HCT116 (cell line): ENCODE data around the gene NKAIN4. TPM values are rescaled to one million over a fixed set of nuclear protein-coding genes. Genes with fewer than 3 reads are reported as not detected.

Experiments used
- ATAC-seq: fragments of 200-7000 bp; cut with Tn5 transposase; 2 replicates; pipeline ENCODE4 v1.9.1; 2020; ENCODE audit warnings: mild to moderate bottlenecking, moderate library complexity
- BruUV-seq: library from RNA; stranded (reverse); fragments of 400-500 nt; replicated peaks from 2 replicates; lab custom pipeline; 2021; lab: Mats Ljungman, UMichigan
- CTCF ChIA-PET: fragments of 300-600 bp; sonication (Branson Sonifier 250); formaldehyde crosslinking; loops from one replicate; lab custom pipeline; 2021; ENCODE audit warnings: antibody characterized with exemption; lab: Charles Lee
- POLR2A ChIA-PET: fragments of 300-600, 350-600 bp; sonication (Branson Sonifier 250); formaldehyde crosslinking; loops from one replicate; lab custom pipeline; 2021; ENCODE audit warnings: antibody characterized with exemption; lab: Charles Lee
- RAD21 ChIA-PET, 2 experiments: fragments of 300-600 bp; sonication (Branson Sonifier 250); formaldehyde crosslinking; loops; one replicate each; lab custom pipeline; 2023; ENCODE audit warnings: low total read pairs in 2 of 2; ENCODE audit not compliant: uncharacterized antibody in 2 of 2, unreplicated experiment in 2 of 2, low non-redundant PET in 1 of 2; lab: Charles Lee
- DNase-seq: peaks from one replicate; pipeline ENCODE4 v3.0.0-alpha.2; 2010; ENCODE audit warnings: low read depth, low spot score
- H2AFZ ChIP-seq: fragments of 200-600 bp; shearing (Covaris generic), sonication (generic); 2 replicates; pipeline ENCODE4 v1.6.1; 2017; ENCODE audit warnings: low read depth, mixed run types, mixed read lengths, antibody characterized with exemption, low read length; ENCODE audit not compliant: poor library complexity, severe bottlenecking
- H3K27ac ChIP-seq: 2 replicates; pipeline ENCODE4 v1.5.1; 2012; ENCODE audit warnings: low read depth, low read length
- H3K27me3 ChIP-seq: fragments of 200-600 bp; sonication (generic); 2 replicates; pipeline ENCODE4 v1.6.1; 2016; ENCODE audit warnings: mixed run types, low read length, mixed read lengths; ENCODE audit not compliant: insufficient read depth
- H3K36me3 ChIP-seq, 2 experiments: fragments of 200-500 bp in 1 of 2; fragments of 200-600 bp in 1 of 2; sonication (Bioruptor generic) in 1 of 2; sonication (generic) in 1 of 2; 2 replicates each; pipeline versions ENCODE4 v1.5.1 to v1.6.1; 2014 to 2016; ENCODE audit warnings: low read length in 2 of 2, inconsistent platforms in 1 of 2, mixed read lengths in 1 of 2, mixed run types in 1 of 2; ENCODE audit not compliant: insufficient read depth in 2 of 2, control insufficient read depth in 1 of 2
- H3K4me1 ChIP-seq, 2 experiments: fragments of 200-600 bp in 1 of 2; sonication (generic) in 1 of 2; 2 replicates each; pipeline versions ENCODE4 v1.5.1 to v1.6.1; 2012 to 2017; ENCODE audit warnings: low read length in 2 of 2, inconsistent platforms in 1 of 2, mild to moderate bottlenecking in 1 of 2, mixed read lengths in 1 of 2, mixed run types in 1 of 2, moderate library complexity in 1 of 2; ENCODE audit not compliant: insufficient read depth in 2 of 2, control insufficient read depth in 1 of 2
- H3K4me2 ChIP-seq: fragments of 200-600 bp; sonication (generic); 2 replicates; pipeline ENCODE4 v1.6.1; 2017; ENCODE audit warnings: mixed run types, low read length, mixed read lengths
- H3K4me3 ChIP-seq, 2 experiments: fragments of 200-600 bp in 1 of 2; sonication (generic) in 1 of 2; replicated peaks in 1 of 2; 2 replicates each; pipeline ENCODE4 v1.5.1; 2011 to 2016; ENCODE audit warnings: low read length in 2 of 2, control low read depth in 1 of 2, low read depth in 1 of 2, mild to moderate bottlenecking in 1 of 2, mixed read lengths in 1 of 2, mixed run types in 1 of 2
- H3K79me2 ChIP-seq: fragments of 200-600 bp; sonication (generic); 2 replicates; pipeline ENCODE4 v1.6.1; 2017; ENCODE audit warnings: mild to moderate bottlenecking, mixed run types, low read length, moderate library complexity, mixed read lengths; ENCODE audit not compliant: insufficient read depth
- H3K9ac ChIP-seq: fragments of 200-600 bp; sonication (generic); 2 replicates; pipeline ENCODE4 v1.6.1; 2016; ENCODE audit warnings: low read length, mixed read lengths
- H3K9me2 ChIP-seq: fragments of 200-600 bp; sonication (generic), shearing (Covaris generic); 2 replicates; pipeline ENCODE4 v1.6.1; 2017; ENCODE audit warnings: mixed run types, mild to moderate bottlenecking, moderate library complexity; ENCODE audit not compliant: insufficient read depth
- H3K9me3 ChIP-seq, 2 experiments: fragments of 200-500 bp in 1 of 2; fragments of 200-600 bp in 1 of 2; sonication (Bioruptor generic) in 1 of 2; sonication (generic) in 1 of 2; 2 replicates each; pipeline ENCODE4 v1.6.1; 2014 to 2017; ENCODE audit warnings: low read length in 2 of 2, mixed read lengths in 2 of 2, inconsistent platforms in 1 of 2, low read depth in 1 of 2, mild to moderate bottlenecking in 1 of 2, mixed run types in 1 of 2, moderate library complexity in 1 of 2; ENCODE audit not compliant: control insufficient read depth in 1 of 2, insufficient read depth in 1 of 2
- H4K20me1 ChIP-seq: fragments of 200-600 bp; sonication (generic), shearing (Covaris generic); 2 replicates; pipeline ENCODE4 v1.6.1; 2017; ENCODE audit warnings: mixed run types, mild to moderate bottlenecking, moderate library complexity; ENCODE audit not compliant: insufficient read depth
- CBX3 ChIP-seq: IDR thresholded peaks from 2 replicates; pipeline ENCODE4 v1.6.1; 2012; ENCODE audit warnings: low read depth
- CEBPB ChIP-seq: IDR thresholded peaks from 2 replicates; pipeline ENCODE4 v1.6.1; 2012; ENCODE audit warnings: low read depth
- EGR1 ChIP-seq: IDR thresholded peaks from 2 replicates; pipeline ENCODE4 v1.6.1; 2012; ENCODE audit warnings: low read depth
- ELF1 ChIP-seq: IDR thresholded peaks from 2 replicates; pipeline ENCODE4 v1.6.1; 2012; ENCODE audit warnings: low read depth, borderline replicate concordance
- JUND ChIP-seq: IDR thresholded peaks from 2 replicates; pipeline ENCODE4 v1.6.1; 2012
- REST ChIP-seq: IDR thresholded peaks from 2 replicates; pipeline ENCODE4 v1.6.1; 2012; ENCODE audit warnings: low read depth
- SIN3A ChIP-seq: IDR thresholded peaks from 2 replicates; pipeline ENCODE4 v1.6.1; 2012; ENCODE audit warnings: low read depth
- SRF ChIP-seq: IDR thresholded peaks from 2 replicates; pipeline ENCODE4 v1.6.1; 2012; ENCODE audit warnings: low read depth
- TCF7L2 ChIP-seq: IDR thresholded peaks from 2 replicates; pipeline ENCODE4 v1.7.0; 2011; ENCODE audit warnings: borderline replicate concordance, inconsistent platforms; ENCODE audit not compliant: insufficient read depth, insufficient read length; ENCODE audit errors: extremely low read depth
- YY1 ChIP-seq: IDR thresholded peaks from 2 replicates; pipeline ENCODE4 v1.6.1; 2011; ENCODE audit warnings: low read length, low read depth, moderate library complexity, mild to moderate bottlenecking; ENCODE audit not compliant: insufficient replicate concordance; ENCODE audit errors: extremely low read depth
- ZFX ChIP-seq: fragments of 450-650 bp; IDR thresholded peaks from 2 replicates; pipeline ENCODE4 v1.6.1; 2017
- intact Hi-C: fragments of 100-400 bp; cut with micrococcal nuclease; formaldehyde crosslinking; loops from 2 replicates; pipeline ENCODE4 v1.10.0; 2022
- total RNA-seq: library from RNA; stranded (reverse); gene quantifications from one replicate; pipeline ENCODE4 v1.2.1, GENCODE V29; 2021; ENCODE audit not compliant: unreplicated experiment
- TF ChIP-seq, protein P1 (sequence below), 3 experiments: fragments of 200-600 bp in 1 of 3; sonication (generic) in 1 of 3; IDR thresholded peaks in 2 of 3; conservative IDR thresholded peaks in 1 of 3; 2 replicates each; pipeline ENCODE4 v1.5.1; 2012 to 2017; ENCODE audit warnings: low read depth in 2 of 3, low read length in 2 of 3, antibody characterized with exemption in 1 of 3, borderline replicate concordance in 1 of 3, control low read depth in 1 of 3, mild to moderate bottlenecking in 1 of 3, mixed read lengths in 1 of 3, mixed run types in 1 of 3, moderate library complexity in 1 of 3; ENCODE audit not compliant: insufficient read depth in 1 of 3
- TF ChIP-seq, protein P2 (sequence below): IDR thresholded peaks from 2 replicates; pipeline ENCODE4 v1.6.1; 2012

NKAIN4 gene
- total RNA-seq, 1 experiment from 2014 or later, result not detected

DNA sequence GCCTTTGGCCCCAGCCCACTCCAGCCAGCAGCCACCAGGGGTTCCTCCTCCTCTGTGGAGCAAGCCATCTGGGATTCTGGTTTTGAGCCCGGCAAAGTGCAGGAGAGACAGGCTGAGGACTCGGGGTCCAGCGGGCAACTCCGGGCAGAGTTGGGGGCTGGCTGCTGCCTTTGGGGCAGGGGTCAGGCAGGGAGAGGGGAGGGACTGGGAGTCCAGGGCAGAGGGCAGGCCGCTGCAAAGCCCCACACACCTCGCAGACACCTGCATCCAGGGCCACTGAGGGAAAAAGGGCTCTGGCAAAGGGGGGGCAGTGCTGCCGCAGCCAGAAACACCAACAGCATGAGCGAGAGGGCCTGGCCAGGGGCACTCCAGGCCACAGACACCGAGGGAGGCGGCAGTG, 9.8 kb downstream of the NKAIN4 start:
- Histone ChIP-seq H3K27me3 (no peaks in the 10 kb centered on the region), H3K9me3 (no peaks in the 10 kb centered on the region), H2AFZ (no peak overlapping the region), H3K4me1 (no peaks in the 10 kb centered on the region), H4K20me1 (no peaks in the 10 kb centered on the region), H3K79me2 (no peaks in the 10 kb centered on the region), H3K27ac (no peak overlapping the region), H3K9me2 (no peaks in the 10 kb centered on the region), H3K4me3 (no peak overlapping the region), H3K36me3 (no peaks in the 10 kb centered on the region), H3K9ac (no peak overlapping the region), H3K4me2 (no peak overlapping the region)
- intact Hi-C loops, result no loop called here
- CTCF ChIA-PET, result no interaction called here
- POLR2A ChIA-PET, result no interaction called here
- BruUV-seq, result no TSS peak
- DNase-seq, result no peak
- TF ChIP-seq YY1 (no peak), JUND (no peak), CBX3 (no peak)
- TF ChIP-seq, protein P1, sequence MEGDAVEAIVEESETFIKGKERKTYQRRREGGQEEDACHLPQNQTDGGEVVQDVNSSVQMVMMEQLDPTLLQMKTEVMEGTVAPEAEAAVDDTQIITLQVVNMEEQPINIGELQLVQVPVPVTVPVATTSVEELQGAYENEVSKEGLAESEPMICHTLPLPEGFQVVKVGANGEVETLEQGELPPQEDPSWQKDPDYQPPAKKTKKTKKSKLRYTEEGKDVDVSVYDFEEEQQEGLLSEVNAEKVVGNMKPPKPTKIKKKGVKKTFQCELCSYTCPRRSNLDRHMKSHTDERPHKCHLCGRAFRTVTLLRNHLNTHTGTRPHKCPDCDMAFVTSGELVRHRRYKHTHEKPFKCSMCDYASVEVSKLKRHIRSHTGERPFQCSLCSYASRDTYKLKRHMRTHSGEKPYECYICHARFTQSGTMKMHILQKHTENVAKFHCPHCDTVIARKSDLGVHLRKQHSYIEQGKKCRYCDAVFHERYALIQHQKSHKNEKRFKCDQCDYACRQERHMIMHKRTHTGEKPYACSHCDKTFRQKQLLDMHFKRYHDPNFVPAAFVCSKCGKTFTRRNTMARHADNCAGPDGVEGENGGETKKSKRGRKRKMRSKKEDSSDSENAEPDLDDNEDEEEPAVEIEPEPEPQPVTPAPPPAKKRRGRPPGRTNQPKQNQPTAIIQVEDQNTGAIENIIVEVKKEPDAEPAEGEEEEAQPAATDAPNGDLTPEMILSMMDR (IDR thresholded peaks at IDR 0.05 in 2 of 3, conservative IDR thresholded peaks at IDR 0.05 in 1 of 3; ENCODE audit: borderline replicate concordance in 1 of 3, insufficient read depth in 1 of 3, low read depth in 2 of 3, low read length in 2 of 3), result no peak
- RAD21 ChIA-PET, result no interaction called here
- ATAC-seq, result no peak

DNA sequence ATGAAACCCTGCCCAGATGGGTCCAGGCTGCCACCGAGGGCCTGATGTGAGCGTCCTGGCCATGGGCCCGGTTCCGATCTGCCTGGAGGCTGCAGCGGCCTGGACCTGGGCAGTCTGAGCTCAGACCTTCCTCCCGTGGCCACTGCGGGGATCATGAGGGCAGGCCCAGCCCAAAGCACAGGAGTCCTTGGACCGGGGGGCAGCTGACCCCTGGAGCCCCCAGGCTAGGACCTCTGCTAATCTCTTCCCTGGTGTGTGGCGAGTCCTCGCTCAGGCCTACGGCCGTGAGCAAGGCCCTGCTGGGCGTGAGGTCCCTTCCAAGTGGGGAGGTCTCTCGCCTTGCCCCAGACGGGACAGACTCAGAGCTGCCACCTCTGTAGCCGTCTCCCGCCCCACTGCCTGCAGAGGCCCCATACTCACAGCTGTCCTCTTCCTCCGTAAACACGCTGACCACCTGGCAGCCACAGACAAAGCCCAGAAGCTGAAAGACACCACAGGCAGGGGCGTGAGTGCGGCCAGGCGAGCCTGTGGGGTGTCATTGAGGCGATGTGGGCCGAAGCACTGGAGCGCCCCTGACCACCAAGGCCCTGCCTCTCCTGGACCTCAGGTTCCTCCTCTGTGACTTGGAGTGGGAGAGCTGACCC, 10.5 kb downstream of the NKAIN4 start:
- DNase-seq (no peak), ATAC-seq (no peak)
- H3K9me3 ChIP-seq, result no peaks in the 10 kb centered on the region
- no peak overlapping the region for H3K9ac ChIP-seq
- H4K20me1 ChIP-seq, result no peaks in the 10 kb centered on the region
- ChIA-PET POLR2A (no interaction called here), RAD21 (no interaction called here), CTCF (no interaction called here)
- H3K36me3 ChIP-seq, result no peaks in the 10 kb centered on the region
- no peaks in the 10 kb centered on the region; a peak in 1 of 4 replicates for H3K4me1 ChIP-seq
- no peak overlapping the region for H3K4me2 ChIP-seq
- BruUV-seq, result no TSS peak
- H2AFZ ChIP-seq, result no peak overlapping the region
- intact Hi-C loops, result no loop called here
- no peaks in the 10 kb centered on the region for H3K27me3 ChIP-seq
- no peaks in the 10 kb centered on the region for H3K9me2 ChIP-seq
- H3K4me3 ChIP-seq, result no peak overlapping the region
- no peaks in the 10 kb centered on the region for H3K79me2 ChIP-seq
- no peak overlapping the region for H3K27ac ChIP-seq
- TF ChIP-seq YY1, result no peak
- no peak for TF ChIP-seq CBX3
- TF ChIP-seq EGR1, result no peak
- TF ChIP-seq CEBPB, result no peak
- no peak for TF ChIP-seq SRF
- no peak for TF ChIP-seq ELF1
- no peak for TF ChIP-seq ZFX
- no peak for TF ChIP-seq REST
- TF ChIP-seq, protein P2, sequence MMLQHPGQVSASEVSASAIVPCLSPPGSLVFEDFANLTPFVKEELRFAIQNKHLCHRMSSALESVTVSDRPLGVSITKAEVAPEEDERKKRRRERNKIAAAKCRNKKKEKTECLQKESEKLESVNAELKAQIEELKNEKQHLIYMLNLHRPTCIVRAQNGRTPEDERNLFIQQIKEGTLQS, result no peak
- no peak for TF ChIP-seq TCF7L2
- TF ChIP-seq SIN3A, result no peak
